Measurements from ENCODE around the gene ZNF814.
A peak's percentile ranks its signal among the peaks of the same experiment; 100 is the strongest.
"Not testable (repeated sequence)": the region's sequence is repeated elsewhere in the genome, so short reads cannot be mapped to it uniquely, and the experiment has no call there.

ZNF814 gene

GRCh38 chr19:57888560-57889231 lies at the start of gene ZNF814:
TSS of gene ZNF814 (minus strand) at chr19:57889037. CDS start at chr19:57888802, 235 bp downstream.
- peak; percentile 71 for DNase-seq (ENCODE audit: low read depth)

GRCh38 chr19:57935731-57936130 lies 46.9 kb upstream of the ZNF814 start:
- DNase-seq (ENCODE audit: low read depth): no peak

DNA sequence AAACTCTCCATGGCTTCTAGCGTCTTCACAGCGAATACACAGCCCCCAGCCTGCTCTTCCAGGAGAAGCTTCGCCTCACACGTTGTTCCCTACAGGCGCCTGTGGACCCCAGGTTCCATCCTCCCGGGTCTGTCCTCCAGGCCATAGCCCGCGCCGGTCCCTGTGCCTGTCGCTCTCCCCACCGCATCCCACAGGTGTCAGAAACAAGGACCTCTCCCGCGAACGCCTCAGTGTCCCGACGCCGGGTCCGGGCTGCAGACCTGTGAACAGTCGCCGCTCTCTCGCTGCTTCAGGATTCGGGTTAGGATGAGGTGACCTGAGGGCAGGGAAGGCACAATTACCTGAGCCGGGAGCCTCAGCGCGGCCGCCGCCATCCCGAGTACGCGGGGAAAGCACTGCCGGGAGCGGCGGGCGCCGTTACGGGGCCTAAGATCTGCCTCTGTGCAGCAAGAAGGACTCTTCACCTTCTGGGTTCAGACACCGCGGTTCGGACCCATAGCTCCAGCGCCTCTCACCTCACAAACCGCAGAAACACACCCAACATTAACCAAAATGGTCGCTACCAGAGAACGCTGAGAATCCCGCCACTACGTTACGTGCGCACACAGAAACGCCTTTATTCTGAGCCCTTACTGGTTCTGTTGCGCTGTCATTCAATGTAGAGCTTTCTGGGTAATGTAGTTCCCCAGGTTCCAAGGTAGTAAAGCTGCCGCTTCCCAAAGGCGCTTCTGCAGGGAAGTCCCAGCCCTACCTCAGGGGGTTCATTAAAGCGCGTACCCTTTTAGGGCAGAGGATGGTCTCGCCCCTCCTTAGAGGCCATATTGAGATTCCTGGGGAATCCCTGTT lies 46.2 kb upstream of the ZNF814 start, which contains the start of gene ZNF418:
Gene ZNF418 (minus strand): TSS at position 583 of the 846 bp plus-strand sequence. CDS start 1,580 bp downstream, outside the sequence.
- DNase-seq (ENCODE audit: low read depth): peak; percentile 22

GRCh38 chr19:57927587-57927986 lies 38.8 kb upstream of the ZNF814 start:
- no peak for DNase-seq (ENCODE audit: low read depth)

DNA sequence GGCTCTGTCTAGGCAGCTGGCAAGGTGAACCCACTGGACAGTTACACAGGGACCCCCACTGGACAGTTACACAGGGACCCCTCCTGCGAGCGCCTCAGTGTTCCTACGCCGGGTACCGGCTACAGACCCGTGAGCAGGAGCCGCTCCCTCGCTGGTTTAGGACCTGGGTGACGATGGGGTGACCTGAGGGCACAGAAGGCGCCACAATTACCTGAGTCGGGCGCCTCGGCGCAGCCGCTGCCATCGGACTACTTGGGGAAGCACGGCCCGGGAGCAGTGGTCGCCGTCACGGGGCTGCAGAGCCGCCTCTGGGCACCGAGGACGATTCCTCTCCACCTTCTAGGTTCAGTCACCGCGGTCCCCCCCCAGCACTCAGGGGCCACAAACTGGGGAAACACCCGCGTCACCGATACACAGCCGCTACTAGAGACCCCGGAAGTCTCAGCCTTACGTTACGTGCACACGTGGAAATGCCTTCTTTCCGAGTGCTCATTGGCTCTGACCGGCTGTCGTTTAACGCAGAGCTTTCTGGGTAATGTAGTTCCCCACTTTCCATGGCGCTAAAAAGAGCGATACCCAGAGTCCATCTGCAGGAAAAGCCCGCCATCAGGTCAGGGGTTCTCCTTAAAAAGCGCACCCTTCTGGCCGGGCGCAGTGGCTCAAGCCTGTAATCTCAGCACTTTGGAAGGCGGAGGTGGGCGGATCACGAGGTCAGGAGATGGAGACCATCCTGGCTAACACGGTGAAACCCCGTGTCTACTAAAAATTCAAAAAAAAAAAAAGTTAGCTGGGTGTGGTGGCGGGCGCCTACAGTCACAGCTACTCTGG lies 27.5 kb upstream of the ZNF814 start, which contains the start of gene ZNF417:
Gene ZNF417 (minus strand): TSS at position 425 of the 828 bp plus-strand sequence. CDS start 181 bp downstream, at position 244.
- DNase-seq (ENCODE audit: low read depth): peak; percentile 78

- DNase-seq (ENCODE audit: low read depth): no peak
These were observed 25.7 kb upstream of the ZNF814 start for GRCh38 chr19:57914531-57914930.

DNA sequence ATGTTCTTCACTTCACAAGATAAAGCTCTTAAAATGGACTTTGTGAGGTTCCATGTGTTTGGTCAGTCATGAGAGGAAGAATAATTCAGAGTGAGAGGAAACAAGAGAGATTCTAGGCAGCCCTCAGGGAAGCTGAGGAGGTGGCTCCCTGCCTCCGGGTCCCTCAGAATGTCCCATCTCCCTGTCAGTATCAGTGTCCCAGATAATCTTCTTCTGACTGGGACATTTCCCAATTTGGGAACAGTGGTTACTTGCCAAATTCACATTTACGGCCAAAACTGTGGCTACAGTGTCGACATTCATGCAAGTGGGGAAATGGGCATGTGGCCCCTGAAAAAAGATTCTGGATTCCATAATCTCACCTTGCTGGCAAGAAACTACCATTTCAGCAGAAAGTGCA lies 18.6 kb upstream of the ZNF814 start:
- no peak for DNase-seq (ENCODE audit: low read depth)

GRCh38 chr19:57905258-57905657 lies 16.4 kb upstream of the ZNF814 start:
- DNase-seq (ENCODE audit: low read depth): no peak

DNA sequence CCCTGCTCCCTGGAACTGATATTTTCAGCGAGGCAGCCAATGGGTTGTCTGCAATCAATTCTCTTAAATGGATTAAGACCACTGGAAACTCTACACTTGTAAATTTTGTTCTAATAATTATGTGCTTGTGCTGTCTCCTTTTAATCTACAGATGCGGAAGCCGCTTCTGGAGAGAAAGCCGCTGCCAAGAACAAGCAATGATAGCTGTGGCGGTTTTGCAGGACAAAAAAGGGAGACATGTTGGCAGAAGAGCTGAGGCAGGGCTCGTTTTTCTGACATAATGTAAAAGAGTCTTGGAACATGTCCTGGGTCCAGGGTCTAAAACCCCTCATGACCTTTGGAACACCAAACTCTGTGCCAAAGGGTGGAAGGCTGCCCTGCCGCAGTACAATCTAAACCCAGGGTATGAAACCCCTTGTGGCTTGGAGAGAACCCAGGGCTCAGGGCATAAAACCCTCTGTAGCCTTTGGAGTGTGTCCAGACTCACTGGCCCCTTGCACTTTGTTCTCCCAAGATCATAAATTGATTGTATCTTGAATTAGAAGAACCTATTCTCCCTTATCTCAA lies 14.9 kb upstream of the ZNF814 start:
- DNase-seq (ENCODE audit: low read depth): no peak

DNA sequence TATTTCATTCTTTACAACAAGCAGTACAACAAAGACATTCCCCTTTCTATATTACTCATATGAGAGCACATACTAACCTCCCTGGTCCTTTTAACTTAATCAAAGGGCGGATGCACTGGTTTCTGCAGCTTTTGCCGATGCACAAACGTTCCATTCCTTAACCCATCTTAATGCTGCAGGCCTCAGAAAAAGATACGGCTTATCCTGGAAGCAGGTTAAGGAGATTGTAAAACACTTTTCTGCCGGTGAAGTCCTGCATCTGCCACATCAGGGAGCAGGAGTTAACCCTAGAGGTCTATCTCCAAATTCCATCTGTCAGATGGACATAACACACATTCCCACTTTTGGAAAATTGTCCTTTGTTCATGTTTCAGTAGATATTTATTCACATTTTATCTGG lies 11.5 kb upstream of the ZNF814 start:
- DNase-seq (ENCODE audit: low read depth): no peak

DNA sequence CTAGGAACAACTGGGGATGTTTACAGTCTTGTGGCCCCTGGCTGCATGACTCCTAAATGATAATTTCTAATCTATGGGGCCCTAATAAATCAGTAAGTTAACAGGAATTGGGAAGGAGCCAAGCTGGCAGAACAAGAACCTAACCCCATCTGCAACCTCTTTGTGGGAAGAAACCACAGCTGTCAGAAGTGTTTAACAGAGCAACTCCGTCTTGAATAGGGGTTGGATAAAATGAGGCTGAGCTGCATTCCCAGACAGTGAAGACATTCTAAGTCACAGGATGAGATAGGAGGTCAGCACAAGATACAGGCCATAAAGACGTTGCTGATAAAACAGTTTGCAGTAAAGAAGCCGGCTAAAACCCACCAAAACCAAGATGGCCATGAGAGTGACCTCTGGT lies 1.9 kb upstream of the ZNF814 start:
- DNase-seq (ENCODE audit: low read depth): not testable (repeated sequence)

DNA sequence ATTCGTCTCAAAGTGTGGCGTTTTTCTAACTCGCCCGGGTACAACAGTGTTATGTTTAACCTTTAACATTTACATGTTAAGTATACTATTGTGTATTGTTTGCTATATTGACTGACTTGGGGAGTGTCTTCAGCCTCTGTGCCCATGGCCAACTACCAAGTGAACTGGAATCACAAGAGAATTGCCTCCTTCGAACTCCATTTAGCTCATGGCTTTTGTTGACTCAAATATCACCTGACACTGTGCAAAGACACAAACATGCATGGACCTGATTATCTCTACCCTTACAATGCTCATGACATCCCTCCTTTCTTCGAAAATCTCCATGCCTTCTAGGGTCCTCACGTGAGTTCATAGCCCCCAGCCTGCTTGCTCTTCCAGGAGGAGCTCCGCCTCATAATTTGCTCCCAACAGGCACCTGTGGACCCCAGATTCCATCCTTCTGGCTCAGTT lies 704 bp downstream of the ZNF814 start:
- DNase-seq (ENCODE audit: low read depth): no peak

GRCh38 chr19:57887195-57887941 lies 1.5 kb downstream of the ZNF814 start:
- no peak for DNase-seq (ENCODE audit: low read depth)

- DNase-seq (ENCODE audit: low read depth): no peak
These were observed 2.8 kb downstream of the ZNF814 start for GRCh38 chr19:57886046-57886445.

DNA sequence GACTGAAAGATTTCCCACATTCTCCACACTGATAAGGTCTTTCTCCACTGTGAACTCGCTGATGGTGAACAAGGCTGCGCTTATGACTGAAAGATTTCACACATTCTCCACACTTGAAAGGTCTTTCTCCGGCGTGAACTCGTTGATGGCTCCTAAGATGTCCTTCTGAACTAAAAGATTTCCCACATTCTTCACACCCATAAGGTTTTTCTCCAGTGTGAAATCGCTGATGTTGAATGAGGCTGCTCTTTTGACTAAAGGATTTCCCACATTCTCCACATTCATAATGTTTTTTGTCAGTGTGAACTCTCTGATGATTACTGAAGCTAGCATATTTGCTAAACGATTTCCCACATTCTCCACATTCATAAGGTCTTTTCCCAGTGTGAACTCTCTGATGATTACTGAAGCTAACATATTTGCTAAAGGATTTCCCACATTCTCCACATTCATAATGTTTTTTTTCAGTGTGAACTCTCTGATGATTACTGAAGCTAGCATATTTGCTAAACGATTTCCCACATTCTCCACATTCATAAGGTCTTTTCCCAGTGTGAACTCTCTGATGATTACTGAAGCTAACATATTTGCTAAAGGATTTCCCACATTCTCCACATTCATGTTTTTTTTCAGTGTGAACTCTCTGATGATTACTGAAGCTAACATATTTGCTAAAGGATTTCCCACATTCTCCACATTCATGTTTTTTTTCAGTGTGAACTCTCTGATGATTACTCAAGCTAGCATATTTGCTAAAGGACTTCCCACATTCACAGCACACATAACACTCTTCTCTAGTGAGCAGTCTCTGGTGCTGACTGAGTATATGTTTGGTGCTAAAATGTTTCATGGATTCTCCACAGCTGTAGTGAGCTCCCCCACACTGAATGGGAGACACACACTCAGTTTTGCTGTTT lies 14.7 kb downstream of the ZNF814 start:
- not testable (repeated sequence) for DNase-seq (ENCODE audit: low read depth)

DNA sequence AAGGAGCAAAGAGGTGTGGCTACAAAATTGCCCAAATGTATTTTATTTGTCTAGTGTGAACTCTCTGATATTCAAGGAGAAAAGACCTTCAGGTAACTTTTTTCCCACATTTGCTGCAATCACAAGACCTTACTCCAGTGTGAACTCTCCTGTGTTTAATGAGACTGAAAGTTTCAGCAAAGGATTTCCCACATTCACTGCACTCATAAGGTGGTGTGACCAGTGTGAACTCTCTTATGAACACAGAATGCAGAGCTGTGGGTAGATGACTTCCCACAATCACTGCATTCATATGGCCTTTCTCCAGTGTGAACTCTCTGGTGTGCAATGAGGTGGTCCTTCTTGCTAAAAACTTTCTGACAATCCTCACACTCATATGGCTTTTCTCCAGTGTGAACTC lies 16.4 kb downstream of the ZNF814 start:
- no peak for DNase-seq (ENCODE audit: low read depth)

GRCh38 chr19:57870225-57870624 lies 18.6 kb downstream of the ZNF814 start:
- no peak for DNase-seq (ENCODE audit: low read depth)

GRCh38 chr19:57869655-57870054 lies 19.2 kb downstream of the ZNF814 start:
- not testable (repeated sequence) for DNase-seq (ENCODE audit: low read depth)

DNA sequence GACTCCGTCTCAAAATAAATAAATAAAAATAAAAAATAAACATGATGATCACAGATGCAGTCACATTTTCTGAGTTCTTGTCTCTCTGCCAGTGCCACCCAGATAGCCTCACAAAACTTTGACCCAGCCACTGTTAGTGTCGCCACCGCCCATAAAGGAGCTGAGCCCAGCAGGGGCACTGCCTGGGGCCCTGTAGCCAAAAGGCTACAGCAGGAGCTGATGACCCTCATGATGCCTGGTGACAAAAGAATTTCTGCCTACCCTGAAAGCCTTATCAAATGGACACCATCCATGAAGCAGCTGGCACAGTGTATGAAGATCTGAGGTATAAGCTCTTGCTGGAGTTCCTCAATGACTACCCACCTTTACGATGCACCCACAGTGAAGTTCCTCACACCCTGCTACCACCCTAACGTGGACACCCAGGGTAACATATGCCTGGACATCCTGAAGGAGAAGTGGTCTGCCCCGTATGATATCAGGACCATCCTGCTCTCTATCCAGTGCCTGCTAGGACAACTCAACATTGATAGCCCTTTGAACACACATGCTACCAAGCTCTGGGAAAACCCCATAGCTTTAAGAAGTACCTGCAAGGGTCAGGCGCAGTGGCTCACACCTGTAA lies 20.9 kb downstream of the ZNF814 start:
- DNase-seq (ENCODE audit: low read depth): no peak
